Spleen (tissue), 11 donors: ENCODE results near the gene ENTPD2. TPM values are rescaled to one million over a fixed set of nuclear protein-coding genes. Genes with fewer than 3 reads are reported as not detected.

Experiments
- DNase-seq: peaks from one replicate; pipeline ENCODE4 v3.0.0-alpha.2; 2020
- H3K27ac ChIP-seq, 8 donors: fragments of 200-600 bp; sonication (generic) in 7 of 8; 1 replicate in 4 of 8; 2 replicates in 4 of 8; pipeline versions ENCODE4 v1.5.0 to v1.8.0; 2016 to 2021; ENCODE audit warnings: inconsistent platforms in 4 of 8, mild to moderate bottlenecking in 4 of 8, moderate library complexity in 1 of 8
- H3K27me3 ChIP-seq, 7 donors: fragments of 200-600 bp; sonication (generic) in 6 of 7; replicated peaks in 1 of 7; 1 replicate in 4 of 7; 2 replicates in 3 of 7; pipeline versions ENCODE4 v1.5.0 to v1.8.0; 2016 to 2021; ENCODE audit warnings: inconsistent platforms in 3 of 7, mild to moderate bottlenecking in 1 of 7
- H3K36me3 ChIP-seq, 6 donors: fragments of 200-600 bp; sonication (generic) in 5 of 6; 1 replicate in 4 of 6; 2 replicates in 2 of 6; pipeline versions ENCODE4 v1.5.0 to v1.8.0; 2016 to 2021; ENCODE audit warnings: inconsistent platforms in 2 of 6
- H3K4me1 ChIP-seq, 6 donors: fragments of 200-600 bp; sonication (generic) in 5 of 6; 1 replicate in 3 of 6; 2 replicates in 3 of 6; pipeline versions ENCODE4 v1.5.0 to v1.8.0; 2016 to 2021; ENCODE audit warnings: inconsistent platforms in 3 of 6
- H3K4me3 ChIP-seq, 8 donors: fragments of 200-600 bp; sonication (generic) in 7 of 8; 1 replicate in 4 of 8; 2 replicates in 4 of 8; pipeline versions ENCODE4 v1.5.0 to v1.8.0; 2016 to 2021; ENCODE audit warnings: inconsistent platforms in 4 of 8, mild to moderate bottlenecking in 4 of 8, moderate library complexity in 2 of 8
- H3K9me3 ChIP-seq, 8 donors: fragments of 200-600 bp; sonication (generic) in 7 of 8; 1 replicate in 4 of 8; 2 replicates in 4 of 8; pipeline versions ENCODE4 v1.5.0 to v1.8.0; 2016 to 2021; ENCODE audit warnings: inconsistent platforms in 4 of 8
- CTCF ChIP-seq, 11 experiments: fragments of 200-600 bp in 7 of 11; fragments of 450-650 bp in 4 of 11; sonication (generic) in 4 of 11; IDR thresholded peaks in 8 of 11; conservative IDR thresholded peaks in 3 of 11; 1 replicate in 7 of 11; 2 replicates in 4 of 11; pipeline versions ENCODE4 v1.4.0 to v1.8.0; 2016 to 2021; ENCODE audit warnings: antibody characterized with exemption in 11 of 11, inconsistent platforms in 4 of 11, mild to moderate bottlenecking in 1 of 11
- POLR2A ChIP-seq, 3 donors: fragments of 450-650 bp; IDR thresholded peaks; one replicate each; pipeline ENCODE4 v1.5.1; 2017; ENCODE audit warnings: antibody characterized with exemption in 3 of 3, mild to moderate bottlenecking in 1 of 3
- POLR2AphosphoS5 ChIP-seq, 3 donors: sonication (generic); formaldehyde crosslinking; IDR thresholded peaks; one replicate each; pipeline ENCODE4 v1.5.1; 2017; ENCODE audit warnings: antibody characterized with exemption in 3 of 3
- WGBS, 5 donors: extraction: QIAGEN DNeasy Blood & Tissue Kit in 3 of 5; methylation state at CpG; one replicate each; pipeline versions ENCODE4 v1.1.5 to v1.1.7; 2013 to 2018; 5-methylcytosine and 5-hydroxymethylcytosine counted together
- intact Hi-C: fragments of 100-400 bp; cut with DNase I; formaldehyde crosslinking; loops from one replicate; pipeline ENCODE4 v1.15.0; 2023; ENCODE audit warnings: low total_unique reads
- polyA plus RNA-seq, 3 donors: library from polyadenylated mRNA; stranded (reverse); fragments of 200-250 nt; gene quantifications; one replicate each; pipeline ENCODE4 v1.2.1, GENCODE V29; 2013
- total RNA-seq, 7 donors: library from RNA; depleted of rRNA in 3 of 7; stranded (reverse); fragments of >200 nt in 3 of 7; fragmentation: NEBNext Ultra II Directional in 4 of 7; extraction: Animal tissue kit (Norgen Biotek cat#: 25700) in 4 of 7; gene quantifications; one replicate each; pipeline versions ENCODE4 v1.1.0 to v1.2.1, GENCODE V29; 2016 to 2021
- donor health status: healthy with polysubstance abuse.
- donor health status: DM: no; HTN: no; CAD: no; lungs with moderate emphysema.
- donor health status: DM: no; HTN: no; CAD: no.
- donor health status: Bipolar disorder and iron deficiency.
- donor health status: healthy.
- donor health status: DM: no; HTN: no; CAD: no.
- donor health status: DM: yes; HTN: yes; CAD: no.

ENTPD2 gene
- total and polyA plus RNA-seq, 10 donors: 0.11 to 0.58 (median 0.36) TPM; not detected in 6

- no peak for DNase-seq
- H3K9me3 ChIP-seq: no peaks in the 10 kb centered on the region
Observed at GRCh38 chr9:137035937-137036336, 17.9 kb downstream of the ENTPD2 start.

GRCh38 chr9:137035507-137035834, 18.4 kb downstream of the ENTPD2 start:
- 34 to 37% (median 34%) methylated on average over 9 of the region's 9 CpGs; no CpG with 5 or more reads in 1 of the 5 donors for WGBS, 5 donors
- Histone ChIP-seq H3K27me3 (peaks cover 0 to 14% (median 0%) of the 10 kb centered on the region in 7 donors), H3K4me3 (peak overlapping the region in 1 of 8 donors; percentile 86), H3K4me1 (peaks cover 36 to 72% (median 55%) of the 10 kb centered on the region in 6 donors), H3K36me3 (peaks cover 0 to 38% (median 10%) of the 10 kb centered on the region in 6 donors), H3K9me3 (no peaks in the 10 kb centered on the region), H3K27ac (peak overlapping the region in 7 of 8 donors; percentile 80 to 94 (median 84))
- DNase-seq: no peak
- intact Hi-C loops: loop anchor here (5.0 to 10.0 kb wide), 2 partner anchors 91 to 248 kb away; partner anchors contain the start of genes C8G and FBXW5
- TF ChIP-seq CTCF (IDR thresholded peaks at IDR 0.05 in 8 of 11, conservative IDR thresholded peaks at IDR 0.05 in 3 of 11) (peak in 7 of 11 experiments; percentile 1 to 71 (median 46)), POLR2AphosphoS5 (IDR thresholded peaks at IDR 0.05) (peak in 2 of 3 donors; percentile 4 to 57), POLR2A (IDR thresholded peaks at IDR 0.05) (no peak)

More at GRCh38 chr9:137035937-137036336, 17.9 kb downstream of the ENTPD2 start:
- H3K27ac ChIP-seq: peak overlapping the region in 2 of 8 donors; percentile 93 to 94
- peaks cover 0 to 18% (median 0%) of the 10 kb centered on the region in 7 donors for H3K27me3 ChIP-seq
- TF ChIP-seq CTCF (IDR thresholded peaks at IDR 0.05 in 8 of 11, conservative IDR thresholded peaks at IDR 0.05 in 3 of 11) (no peak), POLR2AphosphoS5 (IDR thresholded peaks at IDR 0.05) (peak in 1 of 3 donors; percentile 28)
- 55 to 89% (median 81%) methylated on average over 5 to 8 of the region's 8 CpGs for WGBS, 5 donors
- peaks cover 31 to 72% (median 53%) of the 10 kb centered on the region in 6 donors for H3K4me1 ChIP-seq
- H3K36me3 ChIP-seq: peaks cover 0 to 42% (median 10%) of the 10 kb centered on the region in 6 donors
- H3K4me3 ChIP-seq: no peak overlapping the region
- intact Hi-C loops: loop anchor here (5.0 to 10.0 kb wide), 2 partner anchors 91 to 249 kb away; partner anchors contain the start of genes C8G and FBXW5

GRCh38 chr9:137034709-137035506, 19.0 kb downstream of the ENTPD2 start:
- peaks cover 39 to 72% (median 59%) of the 10 kb centered on the region in 6 donors for H3K4me1 ChIP-seq
- H3K27ac ChIP-seq: peak overlapping the region; percentile 80 to 94 (median 84)
- TF ChIP-seq POLR2AphosphoS5 (IDR thresholded peaks at IDR 0.05): peak; percentile 75 to 78 (median 77)
- TF ChIP-seq POLR2A (IDR thresholded peaks at IDR 0.05): peak in 1 of 3 donors; percentile 20
- peak; percentile 85 to 97 (median 94) for TF ChIP-seq CTCF (IDR thresholded peaks at IDR 0.05 in 8 of 11, conservative IDR thresholded peaks at IDR 0.05 in 3 of 11)
- H3K27me3 ChIP-seq: peaks cover 0 to 12% (median 0%) of the 10 kb centered on the region in 7 donors
- 1 to 8% (median 4%) methylated on average over 16 to 24 of the region's 24 CpGs for WGBS, 5 donors
- no peaks in the 10 kb centered on the region for H3K9me3 ChIP-seq
- intact Hi-C loops: loop anchor here (5.0 to 10.0 kb wide), 2 partner anchors 90 to 248 kb away; partner anchors contain the start of genes C8G and FBXW5
- peaks cover 0 to 33% (median 10%) of the 10 kb centered on the region in 6 donors for H3K36me3 ChIP-seq
- DNase-seq: peak; percentile 97
- peak overlapping the region in 7 of 8 donors; percentile 4 to 86 (median 31) for H3K4me3 ChIP-seq
